ENCODE results near the gene ARMC6.

The ARMC6 gene

DNA sequence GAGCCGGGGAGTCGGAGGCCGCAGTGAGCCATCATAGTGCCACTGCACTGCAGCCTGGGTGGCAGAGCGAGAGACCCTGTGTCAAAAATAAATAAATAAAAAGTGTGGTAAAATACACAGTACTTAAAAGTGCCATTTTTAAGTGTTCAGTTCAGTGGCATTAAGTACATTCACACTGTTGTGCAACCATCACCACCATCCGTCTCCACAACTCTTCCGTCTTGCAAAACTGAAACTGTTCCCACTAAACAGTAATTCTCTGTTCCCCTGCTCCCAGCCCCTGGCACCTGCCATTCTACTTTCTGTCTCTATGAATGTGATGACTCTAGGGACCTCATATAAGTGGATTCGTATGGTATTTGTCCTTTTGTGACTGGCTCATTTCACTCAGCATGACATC is 43.7 kb downstream of the ARMC6 start:
- no peaks in the 10 kb centered on the region for H3K4me1 ChIP-seq (ENCODE audit: low read length)
- H2AFZ ChIP-seq (ENCODE audit: low read length), result no peak overlapping the region
- H4K20me1 ChIP-seq (ENCODE audit: insufficient read depth, low read length), result no peaks in the 10 kb centered on the region
- no peak for TF ChIP-seq EZH2phosphoT487 (IDR thresholded peaks at IDR 0.05; ENCODE audit: low read length)
- no peak for TF ChIP-seq EZH2 (optimal IDR thresholded peaks at IDR 0.05; ENCODE audit: low read depth, low read length)
- peaks cover 95% of the 10 kb centered on the region for H3K79me2 ChIP-seq (ENCODE audit: low read length)
- no peaks in the 10 kb centered on the region for H3K9me2 ChIP-seq (replicated peaks; ENCODE audit: insufficient read depth, low read length)
- no peak overlapping the region for H3K27ac ChIP-seq (ENCODE audit: low read length)
- no peaks in the 10 kb centered on the region for H3F3A ChIP-seq (ENCODE audit: insufficient read depth, low read length)
- no peak for DNase-seq
- no peak overlapping the region for H3K4me2 ChIP-seq (ENCODE audit: low read depth, low read length)
- H3K36me3 ChIP-seq (replicated peaks; ENCODE audit: insufficient read depth, low read length), result no peaks in the 10 kb centered on the region
- H3K4me3 ChIP-seq (ENCODE audit: low read length), result no peak overlapping the region
- no peaks in the 10 kb centered on the region for H3K9me3 ChIP-seq (replicated peaks; ENCODE audit: insufficient read depth, low read length)
- H3K9ac ChIP-seq (ENCODE audit: low read length), result no peak overlapping the region
- no peaks in the 10 kb centered on the region for H3K27me3 ChIP-seq (replicated peaks; ENCODE audit: insufficient read depth, low read length)

DNA sequence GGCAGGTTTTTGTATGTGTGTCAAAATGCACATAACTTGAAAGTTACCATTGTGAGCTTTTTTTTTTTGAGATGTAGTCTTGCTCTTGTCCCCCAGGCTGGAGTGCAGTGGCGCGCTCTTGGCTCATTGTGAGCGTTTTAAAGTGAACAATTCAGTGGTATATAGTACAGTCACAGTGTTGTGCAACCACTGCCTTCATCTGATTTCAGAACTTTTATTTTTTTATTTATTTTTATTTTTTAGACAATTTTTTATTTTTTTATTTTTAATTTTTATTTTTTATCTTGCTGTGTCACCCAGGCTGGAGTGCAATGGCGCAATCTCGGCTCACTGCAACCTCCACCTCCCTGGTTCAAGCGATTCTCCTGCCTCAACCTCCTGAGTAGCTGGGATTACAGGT is 45.4 kb downstream of the ARMC6 start:
- no peak overlapping the region for H3K27ac ChIP-seq (ENCODE audit: low read length)
- no peak for TF ChIP-seq EZH2 (optimal IDR thresholded peaks at IDR 0.05; ENCODE audit: low read depth, low read length)
- TF ChIP-seq, protein P1, sequence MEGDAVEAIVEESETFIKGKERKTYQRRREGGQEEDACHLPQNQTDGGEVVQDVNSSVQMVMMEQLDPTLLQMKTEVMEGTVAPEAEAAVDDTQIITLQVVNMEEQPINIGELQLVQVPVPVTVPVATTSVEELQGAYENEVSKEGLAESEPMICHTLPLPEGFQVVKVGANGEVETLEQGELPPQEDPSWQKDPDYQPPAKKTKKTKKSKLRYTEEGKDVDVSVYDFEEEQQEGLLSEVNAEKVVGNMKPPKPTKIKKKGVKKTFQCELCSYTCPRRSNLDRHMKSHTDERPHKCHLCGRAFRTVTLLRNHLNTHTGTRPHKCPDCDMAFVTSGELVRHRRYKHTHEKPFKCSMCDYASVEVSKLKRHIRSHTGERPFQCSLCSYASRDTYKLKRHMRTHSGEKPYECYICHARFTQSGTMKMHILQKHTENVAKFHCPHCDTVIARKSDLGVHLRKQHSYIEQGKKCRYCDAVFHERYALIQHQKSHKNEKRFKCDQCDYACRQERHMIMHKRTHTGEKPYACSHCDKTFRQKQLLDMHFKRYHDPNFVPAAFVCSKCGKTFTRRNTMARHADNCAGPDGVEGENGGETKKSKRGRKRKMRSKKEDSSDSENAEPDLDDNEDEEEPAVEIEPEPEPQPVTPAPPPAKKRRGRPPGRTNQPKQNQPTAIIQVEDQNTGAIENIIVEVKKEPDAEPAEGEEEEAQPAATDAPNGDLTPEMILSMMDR (IDR thresholded peaks at IDR 0.05; ENCODE audit: low read length), result no peak
- no peak for TF ChIP-seq EZH2phosphoT487 (IDR thresholded peaks at IDR 0.05; ENCODE audit: low read length)
- no peak overlapping the region for H3K4me3 ChIP-seq (ENCODE audit: low read length)
- H3K9me3 ChIP-seq (replicated peaks; ENCODE audit: insufficient read depth, low read length), result no peaks in the 10 kb centered on the region
- no peaks in the 10 kb centered on the region for H3F3A ChIP-seq (ENCODE audit: insufficient read depth, low read length)
- H3K4me1 ChIP-seq (ENCODE audit: low read length), result no peaks in the 10 kb centered on the region
- no peak for DNase-seq
- H3K4me2 ChIP-seq (ENCODE audit: low read depth, low read length), result no peak overlapping the region
- H3K27me3 ChIP-seq (replicated peaks; ENCODE audit: insufficient read depth, low read length), result no peaks in the 10 kb centered on the region
- no peaks in the 10 kb centered on the region for H4K20me1 ChIP-seq (ENCODE audit: insufficient read depth, low read length)
- peaks cover 89% of the 10 kb centered on the region for H3K79me2 ChIP-seq (ENCODE audit: low read length)
- H3K9me2 ChIP-seq (replicated peaks; ENCODE audit: insufficient read depth, low read length), result no peaks in the 10 kb centered on the region
- no peak overlapping the region for H3K9ac ChIP-seq (ENCODE audit: low read length)
- no peaks in the 10 kb centered on the region for H3K36me3 ChIP-seq (replicated peaks; ENCODE audit: insufficient read depth, low read length)
- H2AFZ ChIP-seq (ENCODE audit: low read length), result no peak overlapping the region

DNA sequence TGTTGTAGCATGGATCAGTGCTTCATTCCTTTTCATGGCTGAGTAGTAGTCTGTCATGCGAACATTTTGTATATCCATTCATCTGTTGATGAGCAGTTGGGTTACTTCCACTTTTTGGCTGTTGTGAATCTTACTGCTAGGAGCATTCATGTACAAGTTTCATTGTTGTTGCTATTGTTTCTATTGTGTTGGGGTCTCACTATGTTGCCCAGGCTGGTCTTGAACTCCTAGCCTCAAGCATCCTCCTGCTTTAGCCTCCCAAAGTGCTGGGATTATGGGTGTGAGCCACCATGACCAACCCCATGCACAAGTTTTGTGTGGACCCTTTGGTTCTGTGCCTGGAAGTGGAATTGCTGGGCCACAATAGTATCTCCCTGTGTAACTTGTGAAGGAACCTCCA is 46.2 kb downstream of the ARMC6 start:
- H3K79me2 ChIP-seq (ENCODE audit: low read length), result peaks cover 89% of the 10 kb centered on the region
- TF ChIP-seq, protein P1 (IDR thresholded peaks at IDR 0.05; ENCODE audit: low read length), result no peak
- TF ChIP-seq EZH2 (optimal IDR thresholded peaks at IDR 0.05; ENCODE audit: low read depth, low read length) (no peak), EZH2phosphoT487 (IDR thresholded peaks at IDR 0.05; ENCODE audit: low read length) (no peak)
- no peak for DNase-seq
- H3F3A ChIP-seq (ENCODE audit: insufficient read depth, low read length), result no peaks in the 10 kb centered on the region
- H3K9me3 ChIP-seq (replicated peaks; ENCODE audit: insufficient read depth, low read length), result no peaks in the 10 kb centered on the region
- no peaks in the 10 kb centered on the region for H3K36me3 ChIP-seq (replicated peaks; ENCODE audit: insufficient read depth, low read length)
- H3K9me2 ChIP-seq (replicated peaks; ENCODE audit: insufficient read depth, low read length), result no peaks in the 10 kb centered on the region
- H3K4me3 ChIP-seq (ENCODE audit: low read length), result no peak overlapping the region
- no peak overlapping the region for H3K9ac ChIP-seq (ENCODE audit: low read length)
- no peaks in the 10 kb centered on the region for H4K20me1 ChIP-seq (ENCODE audit: insufficient read depth, low read length)
- no peak overlapping the region for H2AFZ ChIP-seq (ENCODE audit: low read length)
- H3K27me3 ChIP-seq (replicated peaks; ENCODE audit: insufficient read depth, low read length), result no peaks in the 10 kb centered on the region
- no peak overlapping the region for H3K27ac ChIP-seq (ENCODE audit: low read length)
- no peak overlapping the region for H3K4me2 ChIP-seq (ENCODE audit: low read depth, low read length)
- no peaks in the 10 kb centered on the region for H3K4me1 ChIP-seq (ENCODE audit: low read length)

DNA sequence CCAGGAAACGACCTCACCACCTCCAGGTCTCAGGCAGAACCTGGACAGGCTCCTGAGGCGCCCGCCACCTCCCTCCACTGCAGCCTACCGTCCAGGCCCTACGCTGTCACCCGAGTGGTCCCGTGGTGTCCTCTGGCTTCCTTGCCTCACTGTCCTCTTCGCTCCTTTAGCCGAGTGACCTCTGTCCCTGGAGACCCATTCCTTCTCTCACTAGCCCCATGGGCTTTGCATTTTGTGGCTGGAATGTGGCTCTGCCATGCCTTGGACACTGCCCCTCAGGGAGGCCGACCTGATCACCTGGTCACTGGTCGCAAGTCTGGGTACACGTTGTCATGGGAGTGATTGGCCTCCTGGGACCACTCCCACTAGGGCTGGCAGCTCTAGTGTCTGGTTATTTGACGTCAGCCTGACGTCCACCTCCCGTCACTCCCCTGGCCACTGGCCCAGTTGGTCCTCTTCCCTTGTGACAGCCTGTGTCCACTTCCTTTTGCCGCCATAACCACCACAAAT is 48.3 kb downstream of the ARMC6 start:
- no peaks in the 10 kb centered on the region for H3K9me2 ChIP-seq (replicated peaks; ENCODE audit: insufficient read depth, low read length)
- H3K4me2 ChIP-seq (ENCODE audit: low read depth, low read length), result no peak overlapping the region
- no peak overlapping the region for H2AFZ ChIP-seq (ENCODE audit: low read length)
- no peaks in the 10 kb centered on the region for H3F3A ChIP-seq (ENCODE audit: insufficient read depth, low read length)
- H3K9me3 ChIP-seq (replicated peaks; ENCODE audit: insufficient read depth, low read length), result no peaks in the 10 kb centered on the region
- no peak for DNase-seq
- H4K20me1 ChIP-seq (ENCODE audit: insufficient read depth, low read length), result no peaks in the 10 kb centered on the region
- peaks cover 69% of the 10 kb centered on the region for H3K79me2 ChIP-seq (ENCODE audit: low read length)
- H3K36me3 ChIP-seq (replicated peaks; ENCODE audit: insufficient read depth, low read length), result no peaks in the 10 kb centered on the region
- no peak overlapping the region for H3K9ac ChIP-seq (ENCODE audit: low read length)
- TF ChIP-seq EZH2phosphoT487 (IDR thresholded peaks at IDR 0.05; ENCODE audit: low read length), result no peak
- TF ChIP-seq, protein P1 (IDR thresholded peaks at IDR 0.05; ENCODE audit: low read length), result no peak
- no peak for TF ChIP-seq EZH2 (optimal IDR thresholded peaks at IDR 0.05; ENCODE audit: low read depth, low read length)
- H3K4me3 ChIP-seq (ENCODE audit: low read length), result no peak overlapping the region
- H3K4me1 ChIP-seq (ENCODE audit: low read length), result no peaks in the 10 kb centered on the region
- no peak overlapping the region for H3K27ac ChIP-seq (ENCODE audit: low read length)
- no peaks in the 10 kb centered on the region for H3K27me3 ChIP-seq (replicated peaks; ENCODE audit: insufficient read depth, low read length)

Data from MM.1S (cell line).